ENCODE results near the gene MPPED2. TPM values are rescaled to one million over a fixed set of nuclear protein-coding genes. Genes with fewer than 3 reads are reported as not detected.

Gene MPPED2
- total and polyA plus RNA-seq, 10 of the 15 experiments (the other 5 are each of a cell fraction or from before 2014, with no cell fraction given) = not detected

DNA sequence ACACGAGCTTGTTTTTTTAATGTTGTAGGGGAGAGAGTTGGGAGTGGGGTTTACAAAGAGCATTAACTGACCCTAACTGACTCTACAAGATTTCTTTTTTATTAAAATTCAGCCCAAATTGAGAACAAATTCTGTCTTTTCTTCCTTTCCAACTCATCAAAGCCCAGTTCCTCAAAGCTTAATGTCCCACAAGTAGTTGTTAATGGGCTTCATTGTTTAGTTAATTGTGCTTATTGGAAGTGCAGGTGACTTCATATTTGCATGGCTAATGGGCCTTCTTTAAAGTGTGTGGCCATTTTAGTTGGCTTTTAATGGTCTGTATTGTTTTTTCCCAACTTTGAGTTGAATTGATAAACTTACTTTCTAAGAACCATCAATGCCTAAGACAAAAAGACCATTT lies 39.8 kb downstream of the MPPED2 start:
- BruUV-seq (replicated peaks) = no TSS peak
- H3K4me2 ChIP-seq (ENCODE audit: control insufficient read depth, insufficient read depth) = no peak overlapping the region
- 0% methylated on average over 1 of the region's 1 CpG for WGBS (ENCODE audit: insufficient coverage, insufficient replicate concordance, low lambda C conversion rate, missing lambda C conversion rate)
- H2AFZ ChIP-seq (ENCODE audit: control insufficient read depth, low read depth, low read length) = no peak overlapping the region
- no peak overlapping the region for H3K9ac ChIP-seq (ENCODE audit: control insufficient read depth, insufficient read depth, low read length)
- ATAC-seq (no peak), FAIRE-seq (no peak), DNase-seq (ENCODE audit: low read depth, low spot score) (no peak)
- no peaks in the 10 kb centered on the region for H3K4me1 ChIP-seq (ENCODE audit: control insufficient read depth, insufficient read depth, low read length)
- H3K4me3 ChIP-seq = no peak overlapping the region
- H3K9me3 ChIP-seq (replicated peaks; ENCODE audit: control insufficient read depth, insufficient read depth, low read length) = no peaks in the 10 kb centered on the region
- H3K27ac ChIP-seq (ENCODE audit: control insufficient read depth, insufficient read depth) = no peak overlapping the region
- no peaks in the 10 kb centered on the region for H3K36me3 ChIP-seq (ENCODE audit: control insufficient read depth in 2 of 2, insufficient read depth in 2 of 2, low read length in 1 of 2)
- ChIA-PET RAD21 (ENCODE audit: unreplicated experiment) (no interaction called here), SMC1A (ENCODE audit: uncharacterized antibody, unreplicated experiment) (no interaction called here), POLR2A (no interaction called here), CTCF (no interaction called here)
- no peaks in the 10 kb centered on the region for H3K27me3 ChIP-seq (replicated peaks in 1 of 2; ENCODE audit: control insufficient read depth in 2 of 2, insufficient read depth in 2 of 2, low read length in 1 of 2)
- no peaks in the 10 kb centered on the region for H4K20me1 ChIP-seq (ENCODE audit: control insufficient read depth, insufficient read depth)
- H3K79me2 ChIP-seq (ENCODE audit: control insufficient read depth, insufficient read depth, low read length) = no peaks in the 10 kb centered on the region
- TF ChIP-seq, protein P1, sequence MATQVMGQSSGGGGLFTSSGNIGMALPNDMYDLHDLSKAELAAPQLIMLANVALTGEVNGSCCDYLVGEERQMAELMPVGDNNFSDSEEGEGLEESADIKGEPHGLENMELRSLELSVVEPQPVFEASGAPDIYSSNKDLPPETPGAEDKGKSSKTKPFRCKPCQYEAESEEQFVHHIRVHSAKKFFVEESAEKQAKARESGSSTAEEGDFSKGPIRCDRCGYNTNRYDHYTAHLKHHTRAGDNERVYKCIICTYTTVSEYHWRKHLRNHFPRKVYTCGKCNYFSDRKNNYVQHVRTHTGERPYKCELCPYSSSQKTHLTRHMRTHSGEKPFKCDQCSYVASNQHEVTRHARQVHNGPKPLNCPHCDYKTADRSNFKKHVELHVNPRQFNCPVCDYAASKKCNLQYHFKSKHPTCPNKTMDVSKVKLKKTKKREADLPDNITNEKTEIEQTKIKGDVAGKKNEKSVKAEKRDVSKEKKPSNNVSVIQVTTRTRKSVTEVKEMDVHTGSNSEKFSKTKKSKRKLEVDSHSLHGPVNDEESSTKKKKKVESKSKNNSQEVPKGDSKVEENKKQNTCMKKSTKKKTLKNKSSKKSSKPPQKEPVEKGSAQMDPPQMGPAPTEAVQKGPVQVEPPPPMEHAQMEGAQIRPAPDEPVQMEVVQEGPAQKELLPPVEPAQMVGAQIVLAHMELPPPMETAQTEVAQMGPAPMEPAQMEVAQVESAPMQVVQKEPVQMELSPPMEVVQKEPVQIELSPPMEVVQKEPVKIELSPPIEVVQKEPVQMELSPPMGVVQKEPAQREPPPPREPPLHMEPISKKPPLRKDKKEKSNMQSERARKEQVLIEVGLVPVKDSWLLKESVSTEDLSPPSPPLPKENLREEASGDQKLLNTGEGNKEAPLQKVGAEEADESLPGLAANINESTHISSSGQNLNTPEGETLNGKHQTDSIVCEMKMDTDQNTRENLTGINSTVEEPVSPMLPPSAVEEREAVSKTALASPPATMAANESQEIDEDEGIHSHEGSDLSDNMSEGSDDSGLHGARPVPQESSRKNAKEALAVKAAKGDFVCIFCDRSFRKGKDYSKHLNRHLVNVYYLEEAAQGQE (IDR thresholded peaks at IDR 0.05; ENCODE audit: low read depth, low read length) = no peak
- no peak for TF ChIP-seq TAF1 (IDR thresholded peaks at IDR 0.05; ENCODE audit: borderline replicate concordance, low read depth, low read length)
- TF ChIP-seq, protein P2, sequence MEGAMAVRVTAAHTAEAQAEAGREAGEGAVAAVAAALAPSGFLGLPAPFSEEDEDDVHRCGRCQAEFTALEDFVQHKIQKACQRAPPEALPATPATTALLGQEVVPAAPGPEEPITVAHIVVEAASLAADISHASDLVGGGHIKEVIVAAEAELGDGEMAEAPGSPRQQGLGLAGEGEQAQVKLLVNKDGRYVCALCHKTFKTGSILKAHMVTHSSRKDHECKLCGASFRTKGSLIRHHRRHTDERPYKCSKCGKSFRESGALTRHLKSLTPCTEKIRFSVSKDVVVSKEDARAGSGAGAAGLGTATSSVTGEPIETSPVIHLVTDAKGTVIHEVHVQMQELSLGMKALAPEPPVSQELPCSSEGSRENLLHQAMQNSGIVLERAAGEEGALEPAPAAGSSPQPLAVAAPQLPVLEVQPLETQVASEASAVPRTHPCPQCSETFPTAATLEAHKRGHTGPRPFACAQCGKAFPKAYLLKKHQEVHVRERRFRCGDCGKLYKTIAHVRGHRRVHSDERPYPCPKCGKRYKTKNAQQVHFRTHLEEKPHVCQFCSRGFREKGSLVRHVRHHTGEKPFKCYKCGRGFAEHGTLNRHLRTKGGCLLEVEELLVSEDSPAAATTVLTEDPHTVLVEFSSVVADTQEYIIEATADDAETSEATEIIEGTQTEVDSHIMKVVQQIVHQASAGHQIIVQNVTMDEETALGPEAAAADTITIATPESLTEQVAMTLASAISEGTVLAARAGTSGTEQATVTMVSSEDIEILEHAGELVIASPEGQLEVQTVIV (IDR thresholded peaks at IDR 0.05; ENCODE audit: borderline replicate concordance, partially characterized antibody) = no peak
- no peak for TF ChIP-seq CBX5 (IDR thresholded peaks at IDR 0.05; ENCODE audit: low read depth)
- intact Hi-C loops (cut with micrococcal nuclease; ENCODE audit: unreplicated experiment) (no loop called here), in situ Hi-C loops (cut with MboI) (no loop called here)

Measured in GM12878 (cell line).